ENCODE results near the gene ASIP.
"Not testable (repeated sequence)": the region's sequence is repeated elsewhere in the genome, so short reads cannot be mapped to it uniquely, and the experiment has no call there.

Gene ASIP, protein sequence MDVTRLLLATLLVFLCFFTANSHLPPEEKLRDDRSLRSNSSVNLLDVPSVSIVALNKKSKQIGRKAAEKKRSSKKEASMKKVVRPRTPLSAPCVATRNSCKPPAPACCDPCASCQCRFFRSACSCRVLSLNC

GRCh38 chr20:34240693-34241615, at the start of gene ASIP:
TSS of gene ASIP (plus strand) at chr20:34241423. CDS start at chr20:34260375, 18,952 bp downstream.
- in situ Hi-C loops (cut with HindIII; ENCODE audit: low sequenced_read_pairs): no loop called here

DNA sequence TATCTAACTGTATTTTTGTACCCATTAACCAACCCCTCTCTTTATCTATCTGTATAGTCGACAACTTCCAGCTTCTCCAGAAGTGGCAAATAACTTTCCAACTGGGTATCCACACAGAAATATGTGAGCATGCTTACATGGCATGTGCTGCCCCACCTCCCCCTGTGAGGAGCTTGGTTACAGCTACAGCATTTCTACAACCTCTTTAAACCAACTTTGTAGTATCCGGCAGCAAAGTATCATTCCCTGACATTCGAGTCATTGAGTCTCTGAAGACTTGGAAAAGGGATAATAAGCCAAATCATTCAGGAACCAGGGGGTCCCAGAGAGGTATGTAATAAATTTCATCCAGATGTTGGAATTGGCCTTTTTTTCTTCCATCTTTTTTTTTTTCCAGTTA, 48.2 kb upstream of the ASIP start:
- in situ Hi-C loops (cut with HindIII; ENCODE audit: low sequenced_read_pairs): no loop called here

DNA sequence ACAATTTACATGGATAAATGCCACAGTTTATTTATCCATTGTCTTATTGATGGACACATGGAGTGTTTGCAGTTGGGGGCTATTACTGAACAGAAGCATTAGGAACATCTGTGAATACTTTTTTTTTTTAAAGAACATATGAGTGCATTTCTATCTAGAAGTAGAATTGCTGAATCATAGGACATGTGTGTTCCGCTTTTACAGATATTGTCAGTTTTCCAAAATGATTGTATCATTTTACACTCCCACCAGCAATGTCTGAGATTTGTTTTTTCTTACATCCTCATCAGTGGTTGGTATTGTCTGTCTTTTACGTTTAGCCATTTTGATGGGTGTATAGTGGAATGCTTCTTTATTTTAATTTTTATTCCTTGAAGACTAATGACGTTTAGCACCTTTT, 42.0 kb upstream of the ASIP start:
- in situ Hi-C loops (cut with HindIII; ENCODE audit: low sequenced_read_pairs): no loop called here

DNA sequence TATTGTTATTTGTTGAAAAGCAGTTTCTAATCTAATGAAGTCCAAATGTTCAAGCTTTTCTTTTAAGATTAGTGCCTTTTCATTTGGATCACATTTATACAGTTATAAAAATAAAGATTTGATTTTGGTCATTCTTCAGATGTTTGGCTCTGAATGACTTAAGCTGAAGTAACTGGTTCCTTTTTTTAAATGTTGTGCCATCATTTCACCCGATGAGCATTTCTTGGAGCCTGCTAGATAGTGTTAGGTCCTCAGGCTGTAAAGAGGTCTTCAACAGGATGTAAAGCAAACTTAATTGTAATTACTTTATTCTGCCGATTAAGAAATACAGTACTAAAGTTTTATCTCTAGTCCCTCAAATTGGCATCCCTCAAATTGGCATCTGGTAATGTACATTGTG, 41.2 kb upstream of the ASIP start:
- in situ Hi-C loops (cut with HindIII; ENCODE audit: low sequenced_read_pairs): no loop called here

DNA sequence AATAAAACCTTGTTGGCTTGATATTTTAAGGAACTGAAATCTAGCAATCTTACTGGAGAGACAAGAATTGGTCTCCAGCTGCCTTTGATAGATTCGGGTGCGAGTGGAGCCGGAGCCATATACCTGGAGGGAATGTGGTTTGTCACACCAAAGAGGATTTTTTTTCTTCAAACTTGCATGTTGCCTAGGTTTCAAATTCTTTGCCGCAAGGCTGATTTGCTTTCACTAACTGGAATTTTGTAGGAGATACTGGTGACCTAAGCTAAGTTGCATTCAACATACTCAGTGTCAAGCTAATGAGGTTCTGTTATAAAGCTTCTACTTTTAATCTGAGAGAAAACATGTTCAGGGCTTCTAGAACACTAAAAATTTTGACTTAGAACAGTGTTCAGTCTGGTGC, 39.7 kb upstream of the ASIP start:
- in situ Hi-C loops (cut with HindIII; ENCODE audit: low sequenced_read_pairs): no loop called here

DNA sequence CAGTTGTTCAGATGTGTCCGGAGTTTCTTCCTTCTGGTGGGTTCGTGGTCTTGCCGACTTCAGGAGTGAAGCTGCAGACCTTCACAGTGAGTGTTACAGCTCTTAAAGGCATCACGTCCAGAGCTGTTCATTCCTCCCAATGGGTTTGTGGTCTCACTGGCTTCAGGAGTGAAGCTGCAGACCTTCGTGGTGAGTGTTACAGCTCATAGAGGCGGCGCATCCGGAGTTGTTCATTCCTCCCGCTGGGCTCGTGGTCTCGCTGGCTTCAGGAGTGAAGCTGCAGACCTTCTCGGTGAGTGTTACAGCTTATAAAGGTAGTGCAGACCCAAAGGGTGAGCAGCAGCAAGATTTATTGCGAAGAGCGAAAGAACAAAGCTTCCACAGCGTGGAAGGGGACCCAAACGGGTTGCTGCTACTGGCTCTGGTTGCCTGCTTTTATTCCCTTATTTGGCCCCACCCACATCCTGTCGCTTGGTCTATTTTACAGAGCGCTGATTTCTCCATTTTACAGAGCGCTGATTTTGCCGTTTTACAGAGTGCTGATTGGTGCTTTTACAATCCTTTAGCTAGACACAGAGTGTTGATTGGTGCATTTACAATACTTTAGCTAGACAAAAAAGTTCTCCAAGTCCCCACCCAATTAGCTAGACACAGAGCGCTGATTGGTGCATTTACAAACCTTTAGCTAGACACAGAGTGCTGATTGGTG, 35.9 kb upstream of the ASIP start:
- in situ Hi-C loops (cut with HindIII; ENCODE audit: low sequenced_read_pairs): not testable (repeated sequence)

GRCh38 chr20:34209111-34209510, 32.1 kb upstream of the ASIP start:
- in situ Hi-C loops (cut with HindIII; ENCODE audit: low sequenced_read_pairs): no loop called here

DNA sequence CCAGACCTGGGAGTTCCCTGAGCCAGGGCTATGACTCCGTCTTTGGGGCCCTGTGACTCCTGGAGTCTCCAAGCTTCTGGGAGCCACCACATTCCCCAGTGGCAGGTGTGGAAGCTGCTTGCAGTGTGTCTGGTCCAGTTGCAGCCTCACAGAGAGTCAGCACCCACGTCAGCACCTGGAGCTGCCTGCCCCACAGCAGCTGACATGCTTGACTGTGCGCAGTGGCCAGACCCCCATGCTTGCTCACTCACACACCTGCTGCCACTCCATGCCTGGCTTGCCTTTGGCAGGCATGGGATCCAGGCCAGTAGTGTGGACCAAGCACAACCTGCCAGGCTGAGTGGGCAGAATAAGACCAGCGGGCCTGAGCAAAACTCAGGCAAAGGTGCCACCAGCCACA, 31.0 kb upstream of the ASIP start:
- in situ Hi-C loops (cut with HindIII; ENCODE audit: low sequenced_read_pairs): loop anchor here (5.0 kb wide), 1 partner anchor 47 kb away; no protein-coding TSS in a partner anchor

DNA sequence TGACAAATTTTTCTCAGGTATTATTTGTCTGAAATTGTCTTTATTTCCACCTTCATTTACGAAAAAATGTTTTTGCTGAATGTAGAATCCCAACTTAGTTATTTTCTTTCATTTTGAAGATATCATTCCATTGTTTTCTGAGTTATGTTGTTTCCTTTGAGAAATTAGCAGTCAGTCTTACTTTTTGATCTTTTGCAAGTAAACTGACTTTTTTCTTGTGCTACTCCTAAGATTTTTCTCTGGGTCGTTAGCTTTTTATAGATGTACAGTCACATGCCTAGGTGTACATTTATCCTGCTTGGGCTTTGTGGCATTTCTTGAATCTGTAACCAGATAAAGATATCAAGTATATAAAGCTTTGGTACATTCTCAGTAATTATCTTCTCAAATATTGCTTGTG, 29.6 kb upstream of the ASIP start:
- in situ Hi-C loops (cut with HindIII; ENCODE audit: low sequenced_read_pairs): loop anchor here (5.0 kb wide), 1 partner anchor 46 kb away; no protein-coding TSS in a partner anchor

- in situ Hi-C loops (cut with HindIII; ENCODE audit: low sequenced_read_pairs): loop anchor here (5.0 kb wide), 1 partner anchor 44 kb away; no protein-coding TSS in a partner anchor
Observed at GRCh38 chr20:34213213-34213612, 28.0 kb upstream of the ASIP start.

GRCh38 chr20:34215711-34216381, 25.4 kb upstream of the ASIP start:
- in situ Hi-C loops (cut with HindIII; ENCODE audit: low sequenced_read_pairs): no loop called here

- in situ Hi-C loops (cut with HindIII; ENCODE audit: low sequenced_read_pairs): no loop called here
Observed at GRCh38 chr20:34216382-34216742, 24.9 kb upstream of the ASIP start.

DNA sequence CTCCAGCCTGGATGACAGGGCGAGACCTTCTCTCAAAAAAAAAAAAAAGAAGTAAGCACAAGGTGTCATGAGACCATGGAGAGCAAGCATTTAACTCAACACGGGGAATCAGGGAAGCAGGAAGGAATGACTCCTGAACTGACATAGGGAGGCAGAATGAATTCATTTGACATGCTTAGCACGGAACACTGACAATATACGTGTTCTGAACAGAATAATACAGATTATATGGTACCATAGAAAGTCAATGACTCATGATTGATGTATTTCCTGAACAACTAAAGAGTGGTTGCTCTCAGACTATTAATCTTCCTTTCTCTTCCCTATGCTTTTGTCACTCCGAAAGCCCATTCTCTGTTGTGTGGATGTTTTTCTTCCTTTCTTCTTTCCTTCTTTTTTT, 20.7 kb upstream of the ASIP start:
- in situ Hi-C loops (cut with HindIII; ENCODE audit: low sequenced_read_pairs): no loop called here

DNA sequence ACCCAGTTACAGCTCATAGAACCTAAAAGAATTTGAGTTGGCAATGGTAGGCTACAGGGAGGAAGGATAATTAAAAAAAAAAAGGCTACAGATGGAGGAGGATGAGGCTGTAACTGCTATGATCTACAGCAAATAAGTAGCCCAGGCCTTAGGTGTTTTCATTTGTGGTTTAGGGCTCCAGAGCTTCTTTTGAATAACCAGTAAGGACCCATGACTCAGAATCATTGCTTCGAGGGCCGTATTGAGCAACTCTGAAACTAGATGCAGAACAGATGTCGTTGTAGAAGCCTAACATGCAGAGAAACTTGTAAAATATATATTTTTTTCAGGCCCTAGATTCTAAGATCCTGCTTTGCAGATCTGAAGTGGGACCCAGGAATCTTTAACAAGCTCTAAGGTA, 19.0 kb upstream of the ASIP start:
- in situ Hi-C loops (cut with HindIII; ENCODE audit: low sequenced_read_pairs): no loop called here

GRCh38 chr20:34224251-34224650, 17.0 kb upstream of the ASIP start:
- in situ Hi-C loops (cut with HindIII; ENCODE audit: low sequenced_read_pairs): not testable (repeated sequence)

GRCh38 chr20:34231634-34232033, 9.6 kb upstream of the ASIP start:
- in situ Hi-C loops (cut with HindIII; ENCODE audit: low sequenced_read_pairs): no loop called here

GRCh38 chr20:34232494-34233087, 8.6 kb upstream of the ASIP start:
- in situ Hi-C loops (cut with HindIII; ENCODE audit: low sequenced_read_pairs): no loop called here

DNA sequence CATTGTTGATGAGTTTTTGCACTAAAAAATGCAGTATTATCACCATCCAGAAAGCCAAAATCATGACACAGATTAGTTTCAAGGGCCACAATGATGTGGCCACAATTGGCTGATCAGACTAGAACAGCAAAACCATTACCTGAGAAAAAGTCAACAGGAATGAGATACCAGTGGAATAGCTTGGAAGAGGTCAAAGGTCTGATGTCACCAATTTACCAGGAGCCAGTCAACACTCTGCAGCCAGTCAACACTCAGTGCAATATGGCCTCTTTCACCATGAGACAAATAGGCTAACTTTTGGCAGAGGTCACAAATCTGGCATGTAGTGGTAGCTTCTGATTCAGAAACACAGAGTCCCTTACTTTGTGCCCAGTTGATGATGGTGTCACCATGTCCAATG, 7.5 kb upstream of the ASIP start:
- in situ Hi-C loops (cut with HindIII; ENCODE audit: low sequenced_read_pairs): no loop called here

DNA sequence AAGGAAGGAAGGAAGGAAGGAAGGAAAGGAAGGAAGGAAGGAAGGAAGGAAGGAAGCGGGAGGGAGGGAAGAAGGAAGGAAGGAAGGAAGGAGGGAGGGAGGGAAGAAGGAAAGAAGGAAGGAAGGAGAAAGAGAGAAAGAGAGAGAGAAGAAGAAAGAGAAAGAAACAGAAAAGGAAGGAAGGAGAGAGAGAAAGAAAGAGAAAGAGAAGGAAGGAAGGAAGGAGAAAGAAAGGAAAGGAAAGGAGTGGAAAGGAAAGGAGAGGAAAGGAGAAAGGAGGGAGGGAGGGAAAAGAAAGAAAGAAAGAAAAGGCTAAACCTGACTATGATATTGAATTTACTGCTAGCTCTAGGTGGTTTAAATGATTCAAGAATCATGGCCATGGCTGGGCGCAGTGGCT, 5.3 kb upstream of the ASIP start:
- in situ Hi-C loops (cut with HindIII; ENCODE audit: low sequenced_read_pairs): no loop called here

- in situ Hi-C loops (cut with HindIII; ENCODE audit: low sequenced_read_pairs): no loop called here
Observed at GRCh38 chr20:34237942-34238341, 3.3 kb upstream of the ASIP start.

GRCh38 chr20:34240121-34240520, 1.1 kb upstream of the ASIP start:
- in situ Hi-C loops (cut with HindIII; ENCODE audit: low sequenced_read_pairs): no loop called here

Data from endothelial cell of hepatic sinusoid (primary cell).